Mucosa of descending colon (tissue), 3 donors: Measurements from ENCODE around the gene POLR3B. TPM values are rescaled to one million over a fixed set of nuclear protein-coding genes. Genes with fewer than 3 reads are reported as not detected.

Source experiments
- ATAC-seq: fragments of 200-7000 bp; cut with Tn5 transposase; one replicate; pipeline ENCODE4 v1.9.1; 2020; ENCODE audit warnings: mild to moderate bottlenecking, moderate library complexity
- DNase-seq, 3 donors: peaks; one replicate each; pipeline ENCODE4 v3.0.0-alpha.2; 2020
- H3K36me3 ChIP-seq: fragments of 200-600 bp; one replicate; pipeline ENCODE4 v1.8.0; 2021; ENCODE audit warnings: low read depth, mild to moderate bottlenecking
- H3K4me1 ChIP-seq: fragments of 200-600 bp; one replicate; pipeline ENCODE4 v1.8.0; 2021; ENCODE audit warnings: low read depth, mild to moderate bottlenecking
- H3K4me3 ChIP-seq: fragments of 200-600 bp; one replicate; pipeline ENCODE4 v1.8.0; 2021; ENCODE audit warnings: mild to moderate bottlenecking
- H3K9me3 ChIP-seq: fragments of 200-600 bp; one replicate; pipeline ENCODE4 v1.8.0; 2021; ENCODE audit warnings: mild to moderate bottlenecking
- intact Hi-C, 2 donors: fragments of 100-400 bp; cut with DNase I in 1 of 2; cut with micrococcal nuclease in 1 of 2; formaldehyde crosslinking; loops; one replicate each; pipeline versions ENCODE4 v1.11.0 to v1.11.1; 2022; cut with DNase I, micrococcal nuclease
- total RNA-seq, 3 donors: library from RNA; stranded (reverse); fragmentation: NEBNext Ultra II Directional in 2 of 3; extraction: Animal tissue kit (Norgen Biotek cat#: 25700) in 2 of 3; gene quantifications; one replicate each; pipeline versions ENCODE4 v1.2.1 to v1.2.4, GENCODE V29; 2021 to 2023
- TF ChIP-seq, protein P1 (sequence below): fragments of 200-600 bp; IDR thresholded peaks from one replicate; pipeline ENCODE4 v1.8.0; 2022; ENCODE audit warnings: antibody characterized with exemption, mild to moderate bottlenecking
- donor health status: DM: no; HTN: no; CAD: no; lungs with moderate emphysema.
- donor health status: DM: no; HTN: no; CAD: no.
- donor health status: DM: no; HTN: yes; CAD: no.

The POLR3B gene
- total RNA-seq, 3 donors from 2014 or later: 6.6 to 8.7 (median 8.5) TPM

DNA sequence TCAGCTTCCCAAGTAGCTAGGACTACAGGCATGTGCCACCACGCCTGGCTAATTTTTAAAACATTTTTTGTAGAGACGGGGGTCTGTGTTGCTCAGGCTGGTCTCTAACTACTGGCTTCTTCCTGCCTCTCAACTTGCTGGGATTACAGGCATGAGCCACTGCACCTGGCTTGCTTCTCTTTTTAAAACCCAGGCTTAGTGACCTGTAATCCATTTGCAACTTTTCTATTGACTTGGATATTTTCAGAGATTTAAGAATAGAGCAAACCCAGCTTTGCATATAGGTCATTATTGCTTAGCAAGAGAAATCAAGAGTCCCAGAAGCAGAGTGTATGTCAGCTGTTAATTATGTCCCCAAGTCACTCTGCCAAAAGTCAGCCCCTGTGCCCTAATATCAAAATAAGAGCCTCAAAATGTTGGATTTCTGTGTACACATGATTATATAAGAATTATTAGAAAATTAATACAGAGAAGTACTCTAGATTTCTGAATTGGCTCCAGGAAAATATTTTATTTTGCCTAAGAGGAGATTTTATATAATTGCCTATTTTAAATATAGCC, 30.2 kb upstream of the POLR3B start:
- intact Hi-C loops: no loop called here
- Histone ChIP-seq H3K4me1 (no peaks in the 10 kb centered on the region), H3K4me3 (no peak overlapping the region), H3K9me3 (no peaks in the 10 kb centered on the region), H3K36me3 (no peaks in the 10 kb centered on the region)
- no peak for DNase-seq
- ATAC-seq: no peak
- TF ChIP-seq, protein P1, sequence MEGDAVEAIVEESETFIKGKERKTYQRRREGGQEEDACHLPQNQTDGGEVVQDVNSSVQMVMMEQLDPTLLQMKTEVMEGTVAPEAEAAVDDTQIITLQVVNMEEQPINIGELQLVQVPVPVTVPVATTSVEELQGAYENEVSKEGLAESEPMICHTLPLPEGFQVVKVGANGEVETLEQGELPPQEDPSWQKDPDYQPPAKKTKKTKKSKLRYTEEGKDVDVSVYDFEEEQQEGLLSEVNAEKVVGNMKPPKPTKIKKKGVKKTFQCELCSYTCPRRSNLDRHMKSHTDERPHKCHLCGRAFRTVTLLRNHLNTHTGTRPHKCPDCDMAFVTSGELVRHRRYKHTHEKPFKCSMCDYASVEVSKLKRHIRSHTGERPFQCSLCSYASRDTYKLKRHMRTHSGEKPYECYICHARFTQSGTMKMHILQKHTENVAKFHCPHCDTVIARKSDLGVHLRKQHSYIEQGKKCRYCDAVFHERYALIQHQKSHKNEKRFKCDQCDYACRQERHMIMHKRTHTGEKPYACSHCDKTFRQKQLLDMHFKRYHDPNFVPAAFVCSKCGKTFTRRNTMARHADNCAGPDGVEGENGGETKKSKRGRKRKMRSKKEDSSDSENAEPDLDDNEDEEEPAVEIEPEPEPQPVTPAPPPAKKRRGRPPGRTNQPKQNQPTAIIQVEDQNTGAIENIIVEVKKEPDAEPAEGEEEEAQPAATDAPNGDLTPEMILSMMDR: no peak

DNA sequence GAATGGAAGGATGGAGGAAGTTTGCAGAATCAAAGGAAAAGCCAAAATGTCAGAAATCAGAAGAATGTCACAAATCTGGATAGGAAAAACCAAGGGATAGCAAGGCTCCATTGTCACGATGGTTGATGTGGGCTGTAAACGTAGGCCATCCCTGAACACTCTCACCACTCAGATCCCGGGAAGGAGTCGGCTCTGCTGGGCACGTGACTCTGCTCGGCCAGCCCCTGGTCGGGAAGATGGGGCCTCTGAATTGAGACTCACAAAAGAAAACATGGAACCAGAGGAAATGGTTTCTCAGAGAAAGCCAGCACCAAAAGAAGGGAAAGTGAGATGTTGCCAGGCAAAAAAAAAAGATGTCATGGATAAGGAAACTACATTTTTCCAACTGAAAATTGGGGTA, 28.8 kb upstream of the POLR3B start:
- no peaks in the 10 kb centered on the region for H3K9me3 ChIP-seq
- H3K36me3 ChIP-seq: no peaks in the 10 kb centered on the region
- intact Hi-C loops: no loop called here
- ATAC-seq (no peak), DNase-seq (no peak)
- H3K4me1 ChIP-seq: no peaks in the 10 kb centered on the region
- TF ChIP-seq, protein P1: no peak
- H3K4me3 ChIP-seq: no peak overlapping the region

DNA sequence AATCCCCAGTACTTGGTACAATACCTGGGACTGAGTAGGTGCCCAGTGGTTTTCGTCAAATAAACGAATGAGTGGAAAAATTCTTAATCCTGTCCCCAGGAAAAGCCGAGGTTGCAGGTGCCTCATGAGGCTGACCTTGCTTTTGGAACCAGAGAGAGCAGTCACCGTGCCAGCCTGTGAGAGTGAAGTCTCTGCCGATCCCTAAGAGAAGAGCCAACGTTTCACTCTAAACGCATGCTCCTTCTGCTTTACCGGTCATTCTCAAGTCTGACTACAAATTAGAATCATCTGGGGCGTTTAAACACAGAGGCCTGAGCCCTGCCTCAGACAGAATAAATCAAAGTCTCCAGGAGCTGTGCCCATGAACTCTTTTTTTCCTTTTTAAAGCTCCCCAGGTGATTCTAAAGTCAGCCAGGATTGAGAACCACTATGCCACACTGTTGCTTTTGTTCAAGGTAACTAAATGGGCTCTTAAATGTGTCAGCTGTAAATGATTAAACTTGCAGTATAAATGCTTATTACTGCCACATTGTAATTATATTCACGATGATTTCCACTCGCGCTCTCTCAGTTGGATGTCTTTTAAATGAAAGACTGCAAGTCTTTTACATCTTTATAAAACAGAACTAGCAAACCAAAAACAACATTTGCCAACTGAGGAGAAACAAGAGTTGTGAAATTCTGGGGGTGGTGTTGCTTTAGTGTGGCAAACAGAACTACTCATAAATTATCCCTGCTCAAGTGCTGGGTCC, 28.1 kb upstream of the POLR3B start:
- no peak overlapping the region for H3K4me3 ChIP-seq
- no peaks in the 10 kb centered on the region for H3K4me1 ChIP-seq
- DNase-seq (no peak), ATAC-seq (peak; percentile 74)
- TF ChIP-seq, protein P1: no peak
- no peaks in the 10 kb centered on the region for H3K36me3 ChIP-seq
- intact Hi-C loops: no loop called here
- no peaks in the 10 kb centered on the region for H3K9me3 ChIP-seq

DNA sequence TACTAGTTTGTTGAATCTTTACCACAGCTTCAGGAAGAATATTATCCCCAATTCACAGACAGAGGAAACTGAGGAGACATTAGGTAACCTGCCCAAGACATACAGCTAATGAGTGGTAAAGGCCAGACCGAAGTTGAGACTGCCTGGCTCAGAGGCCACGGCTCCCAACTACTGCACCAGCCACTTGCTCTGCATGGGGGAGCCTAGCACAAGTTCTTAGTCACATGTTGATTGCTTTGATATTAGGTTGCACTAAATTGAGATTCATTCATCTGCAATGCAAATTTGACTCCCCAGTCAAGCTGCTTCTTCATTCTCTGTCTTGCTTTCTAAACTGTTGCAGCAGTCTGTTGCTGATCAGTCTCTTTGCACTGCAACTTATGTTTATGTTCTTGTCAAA, 25.9 kb upstream of the POLR3B start:
- Histone ChIP-seq H3K9me3 (no peaks in the 10 kb centered on the region), H3K4me1 (no peaks in the 10 kb centered on the region), H3K36me3 (no peaks in the 10 kb centered on the region), H3K4me3 (no peak overlapping the region)
- TF ChIP-seq, protein P1: no peak
- intact Hi-C loops: no loop called here
- DNase-seq (no peak), ATAC-seq (no peak)

DNA sequence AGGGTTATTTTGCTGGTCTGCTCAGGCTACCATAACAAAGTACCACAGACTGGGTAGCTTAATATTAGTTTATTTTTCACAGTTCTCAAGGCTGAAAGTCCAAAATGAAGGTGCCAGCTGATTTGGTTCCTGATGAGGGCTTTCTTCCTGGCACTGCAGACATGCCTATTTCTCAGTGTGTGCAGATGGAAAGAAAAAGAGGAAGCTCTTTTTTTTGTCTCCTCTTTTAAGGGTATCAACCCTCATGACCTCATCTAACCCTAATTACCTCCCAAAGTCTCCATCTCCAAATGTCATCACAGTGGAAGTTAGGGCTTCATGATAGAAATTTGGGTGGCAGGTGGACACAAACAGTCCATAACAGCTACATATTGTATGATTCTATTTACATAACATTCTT, 25.0 kb upstream of the POLR3B start:
- TF ChIP-seq, protein P1: no peak
- intact Hi-C loops: no loop called here
- no peaks in the 10 kb centered on the region for H3K36me3 ChIP-seq
- DNase-seq (no peak), ATAC-seq (no peak)
- H3K4me1 ChIP-seq: no peaks in the 10 kb centered on the region
- H3K9me3 ChIP-seq: no peaks in the 10 kb centered on the region
- H3K4me3 ChIP-seq: no peak overlapping the region
